HEK293 (cell line): ENCODE measurements around the gene JAGN1.
"Not testable (repeated sequence)": the region's sequence is repeated elsewhere in the genome, so short reads cannot be mapped to it uniquely, and the experiment has no call there.

Experiments used
- CTCF ChIA-PET: fragments of 350-600 bp; formaldehyde crosslinking; extraction: SDS; loops from one replicate; lab custom pipeline; 2021; ENCODE audit warnings: antibody characterized with exemption; lab: Yijun Ruan, JAX
- POLR2A ChIA-PET: fragments of 300-600 bp; formaldehyde crosslinking; extraction: SDS; loops from one replicate; lab custom pipeline; 2020; ENCODE audit warnings: antibody characterized with exemption, inconsistent platforms; lab: Yijun Ruan, JAX
- H3K27ac ChIP-seq: fragments of 200-500 bp; sonication (Bioruptor generic); 2 replicates; pipeline ENCODE4 v1.5.1; 2014; ENCODE audit warnings: low read depth, low read length, control low read depth, inconsistent platforms; ENCODE audit errors: extremely low read depth
- H3K36me3 ChIP-seq, 2 experiments: fragments of 200-500 bp in 1 of 2; sonication (Bioruptor generic) in 1 of 2; 1 replicate in 1 of 2; 2 replicates in 1 of 2; pipeline ENCODE4 v1.5.1; 2014 to 2017; ENCODE audit warnings: inconsistent platforms in 2 of 2, low read length in 2 of 2; ENCODE audit not compliant: control insufficient read depth in 2 of 2, insufficient read depth in 1 of 2
- H3K4me1 ChIP-seq: fragments of 200-500 bp; sonication (Bioruptor generic); 2 replicates; pipeline ENCODE4 v1.5.1; 2014; ENCODE audit warnings: mild to moderate bottlenecking, low read length, inconsistent platforms; ENCODE audit not compliant: control insufficient read depth, insufficient read depth
- H3K4me3 ChIP-seq: 2 replicates; pipeline ENCODE4 v1.5.1; 2011; ENCODE audit warnings: low read depth, mild to moderate bottlenecking, control low read depth, low read length, moderate library complexity
- H3K9me3 ChIP-seq: fragments of 200-500 bp; sonication (Bioruptor generic); 2 replicates; pipeline ENCODE4 v1.5.1; 2014; ENCODE audit warnings: low read depth, low read length, inconsistent platforms; ENCODE audit not compliant: control insufficient read depth, insufficient read depth
- BCL11B ChIP-seq: fragments of 450-650 bp; formaldehyde crosslinking; IDR thresholded peaks from 2 replicates; pipeline ENCODE4 v1.5.1; 2016; ENCODE audit warnings: low read depth, missing biosample characterization, missing genetic modification characterization
- IKZF3 ChIP-seq: fragments of 450-650 bp; IDR thresholded peaks from 2 replicates; pipeline ENCODE4 v1.5.0; 2018; ENCODE audit warnings: missing biosample characterization, mild to moderate bottlenecking, missing genetic modification characterization, moderate library complexity
- ZFP37 ChIP-seq: fragments of 450-650 bp; formaldehyde crosslinking; IDR thresholded peaks from 2 replicates; pipeline ENCODE4 v1.5.1; 2016; ENCODE audit warnings: missing biosample characterization, missing genetic modification characterization
- ZFP69B ChIP-seq: fragments of 450-650 bp; formaldehyde crosslinking; IDR thresholded peaks from 2 replicates; pipeline ENCODE4 v1.5.1; 2016; ENCODE audit warnings: missing biosample characterization, missing genetic modification characterization
- ZNF174 ChIP-seq: fragments of 450-650 bp; formaldehyde crosslinking; IDR thresholded peaks from 2 replicates; pipeline ENCODE4 v1.5.0; 2017; ENCODE audit warnings: missing biosample characterization, mild to moderate bottlenecking, missing genetic modification characterization
- ZNF266 ChIP-seq: fragments of 450-650 bp; formaldehyde crosslinking; IDR thresholded peaks from 2 replicates; pipeline ENCODE4 v1.5.1; 2016; ENCODE audit warnings: missing biosample characterization, missing genetic modification characterization, low read depth
- ZNF292 ChIP-seq: fragments of 450-650 bp; formaldehyde crosslinking; IDR thresholded peaks from 2 replicates; pipeline ENCODE4 v1.5.1; 2016; ENCODE audit warnings: low read depth, missing biosample characterization, missing genetic modification characterization, borderline replicate concordance
- ZNF311 ChIP-seq: fragments of 450-650 bp; formaldehyde crosslinking; IDR thresholded peaks from 2 replicates; pipeline ENCODE4 v1.5.1; 2017; ENCODE audit warnings: missing biosample characterization, missing genetic modification characterization, borderline replicate concordance
- ZNF362 ChIP-seq: fragments of 450-650 bp; formaldehyde crosslinking; IDR thresholded peaks from 2 replicates; pipeline ENCODE4 v1.5.1; 2016; ENCODE audit warnings: missing biosample characterization, missing genetic modification characterization
- ZNF398 ChIP-seq: fragments of 450-650 bp; formaldehyde crosslinking; IDR thresholded peaks from 2 replicates; pipeline ENCODE4 v1.5.1; 2017; ENCODE audit warnings: missing biosample characterization, missing genetic modification characterization
- ZNF670 ChIP-seq: fragments of 450-650 bp; formaldehyde crosslinking; IDR thresholded peaks from 2 replicates; pipeline ENCODE4 v1.5.1; 2016; ENCODE audit warnings: missing biosample characterization, missing genetic modification characterization, low read depth
- ZNF692 ChIP-seq: fragments of 450-650 bp; formaldehyde crosslinking; IDR thresholded peaks from 2 replicates; pipeline ENCODE4 v1.5.1; 2016; ENCODE audit warnings: missing biosample characterization, missing genetic modification characterization
- ZNF701 ChIP-seq: fragments of 450-650 bp; formaldehyde crosslinking; IDR thresholded peaks from 2 replicates; pipeline ENCODE4 v1.5.1; 2016; ENCODE audit warnings: missing biosample characterization, missing genetic modification characterization
- ZNF747 ChIP-seq: fragments of 450-650 bp; formaldehyde crosslinking; IDR thresholded peaks from 2 replicates; pipeline ENCODE4 v1.5.1; 2016; ENCODE audit warnings: missing biosample characterization, missing genetic modification characterization
- ZNF776 ChIP-seq: fragments of 450-650 bp; formaldehyde crosslinking; IDR thresholded peaks from 2 replicates; pipeline ENCODE4 v1.5.0; 2017; ENCODE audit warnings: missing biosample characterization, missing genetic modification characterization, borderline replicate concordance
- ZNF792 ChIP-seq: fragments of 450-650 bp; formaldehyde crosslinking; IDR thresholded peaks from 2 replicates; pipeline ENCODE4 v1.5.1; 2016; ENCODE audit warnings: missing biosample characterization, missing genetic modification characterization
- ZSCAN23 ChIP-seq: fragments of 450-650 bp; formaldehyde crosslinking; IDR thresholded peaks from 2 replicates; pipeline ENCODE4 v1.5.1; 2016; ENCODE audit warnings: missing biosample characterization, missing genetic modification characterization

JAGN1 gene

GRCh38 chr3:9899289-9899791 is 8.9 kb downstream of the JAGN1 start (continued):
- peak; percentile 53; the same call in 1 of the 2 replicates for TF ChIP-seq ZNF398 (tag by site-specific recombination)
- no peak for TF ChIP-seq ZNF792 (tag by site-specific recombination)

GRCh38 chr3:9900965-9901415 is 10.6 kb downstream of the JAGN1 start:
- H3K4me3 ChIP-seq, H3K4me1 ChIP-seq, H3K36me3 ChIP-seq, H3K27ac ChIP-seq, H3K9me3 ChIP-seq: not testable (repeated sequence)
- CTCF ChIA-PET: interaction anchor here (0.6 kb wide), 1 partner anchor 32 kb away, joined by 3 read pairs; no protein-coding TSS in a partner anchor
- POLR2A ChIA-PET: interaction anchor here (0.6 kb wide), 1 partner anchor 1607 kb away, joined by 3 read pairs; no protein-coding TSS in a partner anchor

GRCh38 chr3:9901967-9902366 is 11.6 kb downstream of the JAGN1 start:
- H3K27ac ChIP-seq: no peak overlapping the region
- H3K4me3 ChIP-seq: no peak overlapping the region
- POLR2A ChIA-PET: interaction anchor here (0.6 to 2.0 kb wide), 3 partner anchors 12 to 31 kb away, joined by 4 to 11 read pairs (median 10); partner anchors contain the start of genes CRELD1 and IL17RC
- TF ChIP-seq ZNF692 (tag by site-specific recombination) (0 out of 2 replicates have a peak, but pooled peaks have one; percentile 28), ZNF266 (tag by site-specific recombination) (no peak), ZFP69B (0 out of 2 replicates have a peak, but pooled peaks have one; percentile 26), ZNF174 (tag by site-specific recombination) (no peak), ZNF362 (tag by site-specific recombination) (no peak), IKZF3 (no peak), ZNF311 (tag by site-specific recombination) (no peak), ZNF701 (tag by site-specific recombination) (no peak), BCL11B (tag by site-specific recombination) (no peak), ZNF747 (tag by site-specific recombination) (no peak), ZNF670 (tag by site-specific recombination) (no peak), ZFP37 (tag by site-specific recombination) (no peak), ZSCAN23 (no peak), ZNF398 (tag by site-specific recombination) (no peak), ZNF292 (tag by site-specific recombination) (no peak), ZNF776 (no peak)
- TF ChIP-seq, all 188 proteins: peak for 2
- CTCF ChIA-PET: interaction anchor here (0.6 kb wide), 1 partner anchor 15 kb away, joined by 3 read pairs; the partner anchor contains the start of gene IL17RC
- Histone ChIP-seq H3K9me3 (no peaks in the 10 kb centered on the region), H3K36me3 (no peaks in the 10 kb centered on the region), H3K4me1 (no peaks in the 10 kb centered on the region)
